ENCODE data around the gene CKLF.
"Not testable (repeated sequence)": the region's sequence is repeated elsewhere in the genome, so short reads cannot be mapped to it uniquely, and the experiment has no call there.

Gene CKLF

DNA sequence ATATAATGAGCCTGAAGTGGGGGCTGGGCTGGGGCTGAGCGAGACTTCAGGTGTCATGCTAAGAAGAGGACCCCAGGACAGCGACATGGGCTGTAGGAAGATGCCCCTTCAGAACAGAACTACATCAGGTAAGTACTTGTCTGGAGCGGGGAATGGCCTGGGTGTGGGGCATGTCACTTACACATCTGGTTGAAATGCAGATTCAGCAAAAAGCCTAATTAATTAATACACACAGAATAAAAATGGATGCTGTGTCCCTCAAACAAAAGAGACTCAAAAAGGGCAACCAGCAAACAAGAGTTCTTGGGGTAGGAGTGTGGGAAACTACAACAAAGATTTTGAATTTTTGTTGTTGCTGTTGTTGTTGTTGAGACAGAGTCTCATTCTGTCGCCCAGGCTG is 38.6 kb downstream of the CKLF start:
- TF ChIP-seq CTCF (IDR thresholded peaks at IDR 0.05; ENCODE audit: insufficient read depth, low read length, poor library complexity, severe bottlenecking) = no peak
- TF ChIP-seq EZH2phosphoT487 (conservative IDR thresholded peaks at IDR 0.05; ENCODE audit: low read length) = no peak
- Histone ChIP-seq H3K9me3 (ENCODE audit: insufficient read depth, low read length) (no peaks in the 10 kb centered on the region), H3K27me3 (ENCODE audit: low read length) (no peaks in the 10 kb centered on the region), H4K20me1 (ENCODE audit: low read depth, low read length) (no peaks in the 10 kb centered on the region), H3K4me2 (ENCODE audit: low read depth, low read length, poor library complexity, severe bottlenecking) (no peak overlapping the region), H3F3A (ENCODE audit: insufficient read depth) (no peaks in the 10 kb centered on the region), H3K79me2 (ENCODE audit: insufficient read depth, low read length) (no peaks in the 10 kb centered on the region), H3K4me3 (ENCODE audit: insufficient read depth, low read length, poor library complexity, severe bottlenecking) (no peak overlapping the region), H2AFZ (ENCODE audit: low read depth, low read length, severe bottlenecking) (no peak overlapping the region), H3K36me3 (ENCODE audit: low read length) (no peaks in the 10 kb centered on the region), H3K9me2 (replicated peaks; ENCODE audit: insufficient read depth, low read length) (no peaks in the 10 kb centered on the region), H3K9ac (ENCODE audit: low read length) (no peak overlapping the region), H3K27ac (ENCODE audit: low read depth, low read length) (no peak overlapping the region)

DNA sequence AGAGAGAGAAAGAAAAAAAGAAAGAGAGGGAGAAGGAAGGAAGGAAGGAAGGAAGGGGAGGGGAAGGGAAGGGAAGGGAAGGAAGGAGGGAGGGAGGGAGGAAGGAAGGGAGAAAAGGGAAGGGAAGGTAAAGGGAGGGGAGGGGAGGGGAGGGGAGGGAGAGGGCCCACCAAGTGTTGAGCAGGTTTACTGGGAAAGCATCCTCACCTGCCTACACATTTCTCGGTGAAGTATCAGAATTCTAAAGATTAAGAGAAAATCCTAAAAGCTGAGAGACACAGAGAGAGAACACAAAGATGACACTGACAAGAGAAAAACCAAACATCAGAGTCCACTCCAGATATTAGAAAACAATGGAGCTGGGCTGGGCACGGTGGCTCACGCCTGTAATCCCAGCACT is 39.9 kb downstream of the CKLF start:
- Histone ChIP-seq H3K27me3 (ENCODE audit: low read length) (no peaks in the 10 kb centered on the region), H3K4me2 (ENCODE audit: low read depth, low read length, poor library complexity, severe bottlenecking) (no peak overlapping the region), H3K27ac (ENCODE audit: low read depth, low read length) (no peak overlapping the region), H3K4me3 (ENCODE audit: insufficient read depth, low read length, poor library complexity, severe bottlenecking) (no peak overlapping the region), H3F3A (ENCODE audit: insufficient read depth) (no peaks in the 10 kb centered on the region), H4K20me1 (ENCODE audit: low read depth, low read length) (no peaks in the 10 kb centered on the region), H3K79me2 (ENCODE audit: insufficient read depth, low read length) (no peaks in the 10 kb centered on the region), H2AFZ (ENCODE audit: low read depth, low read length, severe bottlenecking) (no peak overlapping the region), H3K9me3 (ENCODE audit: insufficient read depth, low read length) (no peaks in the 10 kb centered on the region), H3K9ac (ENCODE audit: low read length) (no peak overlapping the region), H3K36me3 (ENCODE audit: low read length) (no peaks in the 10 kb centered on the region), H3K9me2 (replicated peaks; ENCODE audit: insufficient read depth, low read length) (no peaks in the 10 kb centered on the region)
- TF ChIP-seq CTCF (IDR thresholded peaks at IDR 0.05; ENCODE audit: insufficient read depth, low read length, poor library complexity, severe bottlenecking) (no peak), EZH2phosphoT487 (conservative IDR thresholded peaks at IDR 0.05; ENCODE audit: low read length) (no peak)

- H3K27me3 ChIP-seq (ENCODE audit: low read length) = no peaks in the 10 kb centered on the region
- no peak overlapping the region for H2AFZ ChIP-seq (ENCODE audit: low read depth, low read length, severe bottlenecking)
- no peaks in the 10 kb centered on the region for H4K20me1 ChIP-seq (ENCODE audit: low read depth, low read length)
- H3K9me3 ChIP-seq (ENCODE audit: insufficient read depth, low read length) = no peaks in the 10 kb centered on the region
- no peak overlapping the region for H3K9ac ChIP-seq (ENCODE audit: low read length)
- H3K9me2 ChIP-seq (replicated peaks; ENCODE audit: insufficient read depth, low read length) = no peaks in the 10 kb centered on the region
- no peak overlapping the region for H3K27ac ChIP-seq (ENCODE audit: low read depth, low read length)
- H3K4me2 ChIP-seq (ENCODE audit: low read depth, low read length, poor library complexity, severe bottlenecking) = no peak overlapping the region
- TF ChIP-seq CTCF (IDR thresholded peaks at IDR 0.05; ENCODE audit: insufficient read depth, low read length, poor library complexity, severe bottlenecking) (no peak), EZH2phosphoT487 (conservative IDR thresholded peaks at IDR 0.05; ENCODE audit: low read length) (no peak)
- H3K36me3 ChIP-seq (ENCODE audit: low read length) = no peaks in the 10 kb centered on the region
- no peak overlapping the region for H3K4me3 ChIP-seq (ENCODE audit: insufficient read depth, low read length, poor library complexity, severe bottlenecking)
- H3K79me2 ChIP-seq (ENCODE audit: insufficient read depth, low read length) = no peaks in the 10 kb centered on the region
- no peaks in the 10 kb centered on the region for H3F3A ChIP-seq (ENCODE audit: insufficient read depth)
These were observed 40.4 kb downstream of the CKLF start for GRCh38 chr16:66592814-66593213.

GRCh38 chr16:66594739-66595138 is 42.4 kb downstream of the CKLF start:
- H3K9me3 ChIP-seq (ENCODE audit: insufficient read depth, low read length) = no peaks in the 10 kb centered on the region
- no peaks in the 10 kb centered on the region for H3K27me3 ChIP-seq (ENCODE audit: low read length)
- H3K36me3 ChIP-seq (ENCODE audit: low read length) = no peaks in the 10 kb centered on the region
- H3K79me2 ChIP-seq (ENCODE audit: insufficient read depth, low read length) = no peaks in the 10 kb centered on the region
- TF ChIP-seq EZH2phosphoT487 (conservative IDR thresholded peaks at IDR 0.05; ENCODE audit: low read length) (no peak), CTCF (IDR thresholded peaks at IDR 0.05; ENCODE audit: insufficient read depth, low read length, poor library complexity, severe bottlenecking) (no peak)
- H3F3A ChIP-seq (ENCODE audit: insufficient read depth) = no peaks in the 10 kb centered on the region
- no peak overlapping the region for H3K4me3 ChIP-seq (ENCODE audit: insufficient read depth, low read length, poor library complexity, severe bottlenecking)
- no peak overlapping the region for H3K27ac ChIP-seq (ENCODE audit: low read depth, low read length)
- no peaks in the 10 kb centered on the region for H3K9me2 ChIP-seq (replicated peaks; ENCODE audit: insufficient read depth, low read length)
- H4K20me1 ChIP-seq (ENCODE audit: low read depth, low read length) = no peaks in the 10 kb centered on the region
- H3K4me2 ChIP-seq (ENCODE audit: low read depth, low read length, poor library complexity, severe bottlenecking) = no peak overlapping the region
- no peak overlapping the region for H3K9ac ChIP-seq (ENCODE audit: low read length)
- H2AFZ ChIP-seq (ENCODE audit: low read depth, low read length, severe bottlenecking) = no peak overlapping the region

DNA sequence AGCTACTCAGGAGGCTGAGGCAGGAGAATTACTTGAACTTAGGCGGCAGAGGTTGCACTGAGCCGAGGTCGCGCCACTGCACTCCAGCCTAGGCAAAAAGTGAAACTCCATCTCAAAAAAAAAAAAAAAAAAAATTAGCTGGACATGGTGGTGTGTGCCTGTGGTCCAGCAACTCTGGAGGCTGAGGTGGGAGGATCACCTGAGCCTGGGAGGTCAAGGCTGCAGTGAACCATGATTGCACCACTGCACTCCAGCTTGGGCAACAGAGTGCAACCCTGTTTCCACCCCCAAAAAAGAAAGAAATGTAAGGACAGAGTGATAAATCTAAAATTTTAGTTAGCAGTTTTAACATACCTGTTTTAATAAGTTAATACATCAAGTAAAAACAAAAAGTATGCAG is 44.2 kb downstream of the CKLF start:
- not testable (repeated sequence) for H3K9me2 ChIP-seq (replicated peaks; ENCODE audit: insufficient read depth, low read length); H3F3A ChIP-seq (ENCODE audit: insufficient read depth); H3K36me3 ChIP-seq (ENCODE audit: low read length); H3K27me3 ChIP-seq (ENCODE audit: low read length); H3K27ac ChIP-seq (ENCODE audit: low read depth, low read length); H3K9ac ChIP-seq (ENCODE audit: low read length); H4K20me1 ChIP-seq (ENCODE audit: low read depth, low read length); H3K4me3 ChIP-seq (ENCODE audit: insufficient read depth, low read length, poor library complexity, severe bottlenecking); H3K4me2 ChIP-seq (ENCODE audit: low read depth, low read length, poor library complexity, severe bottlenecking); H3K79me2 ChIP-seq (ENCODE audit: insufficient read depth, low read length); H2AFZ ChIP-seq (ENCODE audit: low read depth, low read length, severe bottlenecking)
- peaks cover 12% of the 10 kb centered on the region; the same call in 1 of the 2 replicates for H3K9me3 ChIP-seq (ENCODE audit: insufficient read depth, low read length)
